Liver (tissue), 9 donors: ENCODE measurements around the gene TDRD5. TPM values are rescaled to one million over a fixed set of nuclear protein-coding genes. Genes with fewer than 3 reads are reported as not detected.

Experiments
- DNase-seq: peaks from one replicate; pipeline ENCODE4 v3.0.0-alpha.2; 2017; ENCODE audit warnings: low spot score
- H3K27ac ChIP-seq, 2 donors: one replicate each; pipeline ENCODE4 v1.7.0; 2013; ENCODE audit warnings: inconsistent platforms in 2 of 2, low read length in 2 of 2, control low read depth in 1 of 2, low read depth in 1 of 2, mild to moderate bottlenecking in 1 of 2
- H3K27me3 ChIP-seq, 4 donors: one replicate each; pipeline versions ENCODE4 v1.6.1 to v1.7.0; 2013; ENCODE audit warnings: low read length in 3 of 4, inconsistent platforms in 1 of 4, mild to moderate bottlenecking in 1 of 4, moderate library complexity in 1 of 4; ENCODE audit not compliant: control insufficient read depth in 4 of 4, insufficient read depth in 4 of 4
- H3K36me3 ChIP-seq, 4 donors: one replicate each; pipeline versions ENCODE4 v1.6.1 to v1.7.0; 2013; ENCODE audit warnings: low read length in 3 of 4, mild to moderate bottlenecking in 3 of 4, low read depth in 1 of 4, moderate library complexity in 1 of 4; ENCODE audit not compliant: control insufficient read depth in 4 of 4, insufficient read depth in 3 of 4
- H3K4me1 ChIP-seq, 4 donors: one replicate each; pipeline versions ENCODE4 v1.6.1 to v1.7.0; 2013; ENCODE audit warnings: low read length in 3 of 4, mild to moderate bottlenecking in 3 of 4, moderate library complexity in 1 of 4; ENCODE audit not compliant: control insufficient read depth in 4 of 4, insufficient read depth in 4 of 4
- H3K4me3 ChIP-seq, 3 donors: one replicate each; pipeline versions ENCODE4 v1.6.1 to v1.7.0; 2013; ENCODE audit warnings: low read length in 3 of 3, control low read depth in 1 of 3, low read depth in 1 of 3, mild to moderate bottlenecking in 1 of 3
- H3K9ac ChIP-seq, 2 donors: one replicate each; pipeline ENCODE4 v1.7.0; 2013; ENCODE audit warnings: low read length in 2 of 2, mild to moderate bottlenecking in 2 of 2, moderate library complexity in 2 of 2, control low read depth in 1 of 2, low read depth in 1 of 2
- H3K9me3 ChIP-seq, 4 donors: one replicate each; pipeline versions ENCODE4 v1.6.1 to v1.7.0; 2013; ENCODE audit warnings: low read length in 3 of 4; ENCODE audit not compliant: control insufficient read depth in 4 of 4
- EGR1 ChIP-seq, 2 donors: IDR thresholded peaks; 2 replicates each; pipeline ENCODE4 v1.6.1; 2016 to 2018; ENCODE audit warnings: antibody characterized with exemption in 2 of 2, low read depth in 2 of 2
- GABPA ChIP-seq, 2 donors: IDR thresholded peaks in 1 of 2; conservative IDR thresholded peaks in 1 of 2; 2 replicates each; pipeline ENCODE4 v1.6.1; 2016; ENCODE audit warnings: antibody characterized with exemption in 2 of 2, mild to moderate bottlenecking in 1 of 2, moderate library complexity in 1 of 2
- HNF4A ChIP-seq, 2 donors: conservative IDR thresholded peaks; 2 replicates each; pipeline ENCODE4 v1.6.1; 2016; ENCODE audit warnings: antibody characterized with exemption in 2 of 2, mild to moderate bottlenecking in 2 of 2
- HNF4G ChIP-seq: IDR thresholded peaks from 2 replicates; pipeline ENCODE4 v1.6.1; 2016; ENCODE audit warnings: antibody characterized with exemption
- NR2F2 ChIP-seq: IDR thresholded peaks from 2 replicates; pipeline ENCODE4 v1.6.1; 2016; ENCODE audit warnings: antibody characterized with exemption
- RAD21 ChIP-seq, 2 donors: IDR thresholded peaks; 2 replicates each; pipeline ENCODE4 v1.6.1; 2016; ENCODE audit warnings: antibody characterized with exemption in 2 of 2, mild to moderate bottlenecking in 2 of 2
- REST ChIP-seq: IDR thresholded peaks from 2 replicates; pipeline ENCODE4 v1.6.1; 2016; ENCODE audit warnings: antibody characterized with exemption, mild to moderate bottlenecking
- YY1 ChIP-seq: IDR thresholded peaks from 2 replicates; pipeline ENCODE4 v1.6.1; 2016; ENCODE audit warnings: antibody characterized with exemption, mild to moderate bottlenecking
- WGBS: extraction: QIAGEN DNeasy Blood & Tissue Kit; methylation state at CpG from one replicate; pipeline ENCODE4 v1.1.7; 2013; 5-methylcytosine and 5-hydroxymethylcytosine counted together
- polyA plus RNA-seq, 2 donors: library from polyadenylated mRNA; stranded (reverse) in 1 of 2; unstranded in 1 of 2; fragments of 200-250 nt in 1 of 2; fragments of >200 nt in 1 of 2; fragmentation: Nextera tagmentation in 1 of 2; extraction: Ambion mirVana in 1 of 2; gene quantifications; one replicate each; pipeline versions ENCODE4 v1.2.1 to v1.2.3, GENCODE V29; 2013 to 2015
- total RNA-seq, 2 donors: library from RNA; depleted of rRNA; stranded (reverse); fragments of >200 nt; gene quantifications; one replicate each; pipeline ENCODE4 v1.2.3, GENCODE V29; 2014
- TF ChIP-seq, protein P1 (sequence below): fragments of 150-350 bp; IDR thresholded peaks from 2 replicates; pipeline ENCODE4 v1.5.1; 2017; ENCODE audit warnings: improper control_type of control experiment, low read depth, low read length; ENCODE audit not compliant: missing input control
- TF ChIP-seq, protein P2 (sequence below): IDR thresholded peaks from 2 replicates; pipeline ENCODE4 v1.6.1; 2016; ENCODE audit warnings: antibody characterized with exemption
- TF ChIP-seq, protein P3 (sequence below): IDR thresholded peaks from 2 replicates; pipeline ENCODE4 v1.6.1; 2016; ENCODE audit warnings: antibody characterized with exemption
- donor health status: healthy.
- donor health status: healthy.
- donor health status: healthy.
- donor health status: healthy.
- donor health status: healthy.

TDRD5 gene
- total and polyA plus RNA-seq, 4 donors = not detected

DNA sequence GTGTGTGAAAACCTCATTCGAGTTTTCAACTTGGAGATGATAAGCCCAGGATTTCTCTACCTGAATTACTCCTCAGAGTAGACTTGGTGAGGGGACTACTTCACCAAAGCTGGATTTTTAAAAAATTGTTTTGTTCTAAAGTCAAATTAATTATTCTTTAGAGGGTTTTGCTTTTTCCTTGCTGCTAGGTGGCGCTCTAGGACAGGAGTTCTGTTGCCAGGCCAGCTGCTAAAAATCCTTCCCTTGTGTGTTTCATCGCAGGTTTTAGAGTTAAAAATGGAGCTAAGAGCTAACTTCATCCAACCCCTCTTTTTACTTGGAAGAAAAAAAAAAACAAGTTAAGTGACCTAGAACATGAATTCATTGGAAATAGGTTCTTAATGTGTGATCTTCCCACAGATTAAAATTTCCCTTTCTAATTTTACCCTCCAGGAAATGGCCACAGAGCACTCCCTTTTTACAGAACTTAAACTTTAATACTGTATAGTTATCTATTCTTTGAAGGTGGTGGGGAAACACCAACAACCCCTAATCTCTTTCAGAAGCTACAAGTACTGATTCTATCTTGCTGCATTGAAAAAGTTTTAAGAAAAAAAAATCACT is 114.8 kb downstream of the TDRD5 start:
- peaks cover 0 to 5% (median 3%) of the 10 kb centered on the region in 4 donors for H3K4me1 ChIP-seq
- no peak overlapping the region for H3K4me3 ChIP-seq
- H3K9ac ChIP-seq = no peak overlapping the region
- H3K36me3 ChIP-seq = no peaks in the 10 kb centered on the region
- peak; percentile 56 for DNase-seq
- no peaks in the 10 kb centered on the region for H3K9me3 ChIP-seq
- no peak overlapping the region for H3K27ac ChIP-seq
- TF ChIP-seq, protein P1, sequence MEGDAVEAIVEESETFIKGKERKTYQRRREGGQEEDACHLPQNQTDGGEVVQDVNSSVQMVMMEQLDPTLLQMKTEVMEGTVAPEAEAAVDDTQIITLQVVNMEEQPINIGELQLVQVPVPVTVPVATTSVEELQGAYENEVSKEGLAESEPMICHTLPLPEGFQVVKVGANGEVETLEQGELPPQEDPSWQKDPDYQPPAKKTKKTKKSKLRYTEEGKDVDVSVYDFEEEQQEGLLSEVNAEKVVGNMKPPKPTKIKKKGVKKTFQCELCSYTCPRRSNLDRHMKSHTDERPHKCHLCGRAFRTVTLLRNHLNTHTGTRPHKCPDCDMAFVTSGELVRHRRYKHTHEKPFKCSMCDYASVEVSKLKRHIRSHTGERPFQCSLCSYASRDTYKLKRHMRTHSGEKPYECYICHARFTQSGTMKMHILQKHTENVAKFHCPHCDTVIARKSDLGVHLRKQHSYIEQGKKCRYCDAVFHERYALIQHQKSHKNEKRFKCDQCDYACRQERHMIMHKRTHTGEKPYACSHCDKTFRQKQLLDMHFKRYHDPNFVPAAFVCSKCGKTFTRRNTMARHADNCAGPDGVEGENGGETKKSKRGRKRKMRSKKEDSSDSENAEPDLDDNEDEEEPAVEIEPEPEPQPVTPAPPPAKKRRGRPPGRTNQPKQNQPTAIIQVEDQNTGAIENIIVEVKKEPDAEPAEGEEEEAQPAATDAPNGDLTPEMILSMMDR = peak; percentile 69
- no peak for TF ChIP-seq REST
- no peak for TF ChIP-seq EGR1 (IDR thresholded peaks at IDR 0.05; ENCODE audit: low read depth in 2 of 2)
- TF ChIP-seq RAD21 (IDR thresholded peaks at IDR 0.05) = peak; percentile 86 to 89
- TF ChIP-seq YY1 = no peak
- no peaks in the 10 kb centered on the region for H3K27me3 ChIP-seq
- WGBS = 2% methylated on average over 3 of the region's 3 CpGs

GRCh38 chr1:179707406-179707805 is 115.8 kb downstream of the TDRD5 start:
- WGBS = 51% methylated on average over 2 of the region's 2 CpGs
- Histone ChIP-seq H3K9me3 (no peaks in the 10 kb centered on the region), H3K4me1 (peaks cover 0 to 5% (median 3%) of the 10 kb centered on the region in 4 donors), H3K27ac (no peak overlapping the region), H3K27me3 (no peaks in the 10 kb centered on the region), H3K36me3 (no peaks in the 10 kb centered on the region), H3K4me3 (no peak overlapping the region), H3K9ac (no peak overlapping the region)
- DNase-seq = no peak
- TF ChIP-seq HNF4G = no peak
- TF ChIP-seq, protein P2, sequence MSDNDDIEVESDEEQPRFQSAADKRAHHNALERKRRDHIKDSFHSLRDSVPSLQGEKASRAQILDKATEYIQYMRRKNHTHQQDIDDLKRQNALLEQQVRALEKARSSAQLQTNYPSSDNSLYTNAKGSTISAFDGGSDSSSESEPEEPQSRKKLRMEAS = no peak
- TF ChIP-seq NR2F2 = no peak
- TF ChIP-seq GABPA (IDR thresholded peaks at IDR 0.05 in 1 of 2, conservative IDR thresholded peaks at IDR 0.05 in 1 of 2) = no peak
- TF ChIP-seq RAD21 (IDR thresholded peaks at IDR 0.05) = no peak
- no peak for TF ChIP-seq HNF4A (conservative IDR thresholded peaks at IDR 0.05)
- no peak for TF ChIP-seq YY1
- TF ChIP-seq, protein P3, sequence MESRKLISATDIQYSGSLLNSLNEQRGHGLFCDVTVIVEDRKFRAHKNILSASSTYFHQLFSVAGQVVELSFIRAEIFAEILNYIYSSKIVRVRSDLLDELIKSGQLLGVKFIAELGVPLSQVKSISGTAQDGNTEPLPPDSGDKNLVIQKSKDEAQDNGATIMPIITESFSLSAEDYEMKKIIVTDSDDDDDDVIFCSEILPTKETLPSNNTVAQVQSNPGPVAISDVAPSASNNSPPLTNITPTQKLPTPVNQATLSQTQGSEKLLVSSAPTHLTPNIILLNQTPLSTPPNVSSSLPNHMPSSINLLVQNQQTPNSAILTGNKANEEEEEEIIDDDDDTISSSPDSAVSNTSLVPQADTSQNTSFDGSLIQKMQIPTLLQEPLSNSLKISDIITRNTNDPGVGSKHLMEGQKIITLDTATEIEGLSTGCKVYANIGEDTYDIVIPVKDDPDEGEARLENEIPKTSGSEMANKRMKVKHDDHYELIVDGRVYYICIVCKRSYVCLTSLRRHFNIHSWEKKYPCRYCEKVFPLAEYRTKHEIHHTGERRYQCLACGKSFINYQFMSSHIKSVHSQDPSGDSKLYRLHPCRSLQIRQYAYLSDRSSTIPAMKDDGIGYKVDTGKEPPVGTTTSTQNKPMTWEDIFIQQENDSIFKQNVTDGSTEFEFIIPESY = no peak
- TF ChIP-seq EGR1 (IDR thresholded peaks at IDR 0.05; ENCODE audit: low read depth in 2 of 2) = no peak
